K562 (cell line): Measurements from ENCODE around the gene ZC3H12A. TPM values are rescaled to one million over a fixed set of nuclear protein-coding genes. Genes with fewer than 3 reads are reported as not detected.
A peak's percentile ranks its signal among the peaks of the same experiment; 100 is the strongest.

Source experiments
- ATF3 ChIP-seq, 2 experiments: fragments of 450-650 bp in 1 of 2; sonication (generic) in 1 of 2; formaldehyde crosslinking in 1 of 2; IDR thresholded peaks in 1 of 2; conservative IDR thresholded peaks in 1 of 2; 2 replicates each; pipeline versions ENCODE4 v1.6.1 to v1.8.1; 2016 to 2023; ENCODE audit warnings: mild to moderate bottlenecking in 2 of 2, moderate library complexity in 2 of 2, inconsistent platforms in 1 of 2, missing genetic modification reagents in 1 of 2
- FUS ChIP-seq: fragments of 200-400 bp; formaldehyde crosslinking; optimal IDR thresholded peaks from 2 replicates; pipeline ENCODE3; 2017; ENCODE audit warnings: low read depth, low read length
- HBP1 ChIP-seq: fragments of 450-650 bp; formaldehyde crosslinking; IDR thresholded peaks from 2 replicates; pipeline ENCODE4 v1.4.0; 2022; ENCODE audit warnings: missing genetic modification characterization
- HDAC2 ChIP-seq: fragments of 450-650 bp; IDR thresholded peaks from 2 replicates; pipeline ENCODE4 v1.6.1; 2016; ENCODE audit warnings: mild to moderate bottlenecking
- HDGF ChIP-seq: fragments of 450-650 bp; IDR thresholded peaks from 2 replicates; pipeline ENCODE4 v1.6.1; 2016
- KHSRP ChIP-seq: fragments of 450-650 bp; IDR thresholded peaks from 2 replicates; pipeline ENCODE4 v1.6.1; 2017
- MCM2 ChIP-seq: fragments of 450-650 bp; IDR thresholded peaks from 2 replicates; pipeline ENCODE4 v1.6.1; 2017; ENCODE audit warnings: low read depth, mild to moderate bottlenecking
- PHB2 ChIP-seq: fragments of 450-650 bp; IDR thresholded peaks from 2 replicates; pipeline ENCODE4 v1.6.1; 2017; ENCODE audit warnings: low read depth
- SMAD3 ChIP-seq: fragments of 450-650 bp; formaldehyde crosslinking; conservative IDR thresholded peaks from 2 replicates; pipeline ENCODE4 v1.4.0; 2020; ENCODE audit warnings: mild to moderate bottlenecking
- SMARCA5 ChIP-seq: fragments of 450-650 bp; IDR thresholded peaks from 2 replicates; pipeline ENCODE4 v1.6.1; 2016
- SREBF1 ChIP-seq: fragments of 150-350 bp; IDR thresholded peaks from 2 replicates; pipeline ENCODE4 v1.6.1; 2014; ENCODE audit warnings: antibody characterized with exemption, low read depth, low read length, borderline replicate concordance
- ZFP30 ChIP-seq: fragments of 250-450 bp; sonication (Bioruptor Pico); IDR thresholded peaks from 2 replicates; pipeline ENCODE4 v1.8.0; 2022; ENCODE audit warnings: moderate library complexity, mild to moderate bottlenecking, inconsistent platforms, borderline replicate concordance
- ZNF57 ChIP-seq: fragments of 450-650 bp; formaldehyde crosslinking; IDR thresholded peaks from 2 replicates; pipeline ENCODE4 v1.4.0; 2020; ENCODE audit warnings: mild to moderate bottlenecking, moderate library complexity
- ZNF778 ChIP-seq: fragments of 450-650 bp; formaldehyde crosslinking; IDR thresholded peaks from 2 replicates; pipeline ENCODE4 v1.4.0; 2020; ENCODE audit warnings: mild to moderate bottlenecking, moderate library complexity
- polyA plus RNA-seq, 8 experiments: library from polyadenylated mRNA; depleted of rRNA in 4 of 8; stranded (reverse) in 5 of 8; unstranded in 3 of 8; fragments of >200 nt; fragmentation: Nextera tagmentation in 2 of 8; fragmentation: Illumina TruSeq in 1 of 8; extraction: Ambion mirVana in 2 of 8; extraction: Trizol in 1 of 8; gene quantifications; 2 replicates each; pipeline versions ENCODE4 v1.2.1 to v1.2.3, GENCODE V29; 2011 to 2014; ENCODE audit warnings: inconsistent platforms in 1 of 8, missing spikeins in 1 of 8
- total RNA-seq, 7 experiments: library from RNA; depleted of rRNA in 6 of 7; stranded (reverse); fragments of >200 nt in 6 of 7; fragmentation: Illumina TruSeq in 2 of 7; extraction: Trizol in 2 of 7; gene quantifications; 2 replicates each; pipeline versions ENCODE4 v1.2.1 to v1.2.3, GENCODE V29; 2011 to 2021; ENCODE audit warnings: low replicate concordance in 1 of 7
- TF ChIP-seq, protein P1 (sequence below), 2 experiments: fragments of 450-650 bp; IDR thresholded peaks; 2 replicates each; pipeline ENCODE4 v1.6.1; 2016
- TF ChIP-seq, protein P2 (sequence below): fragments of 250-450 bp; sonication (Bioruptor Pico); IDR thresholded peaks from 2 replicates; pipeline ENCODE4 v1.8.0; 2022; ENCODE audit warnings: moderate library complexity, mild to moderate bottlenecking, inconsistent platforms
- TF ChIP-seq, protein P3 (sequence below): fragments of 450-650 bp; formaldehyde crosslinking; IDR thresholded peaks from 2 replicates; pipeline ENCODE4 v1.4.0; 2020; ENCODE audit warnings: mild to moderate bottlenecking, moderate library complexity
- TF ChIP-seq, protein P4 (sequence below): fragments of 250-450 bp; sonication (Bioruptor Pico); IDR thresholded peaks from 2 replicates; pipeline ENCODE4 v1.5.0; 2021
- TF ChIP-seq, protein P5 (sequence below): fragments of 450-650 bp; IDR thresholded peaks from 2 replicates; pipeline ENCODE4 v1.6.1; 2017; ENCODE audit warnings: mild to moderate bottlenecking, moderate library complexity

ZC3H12A gene
- total and polyA plus RNA-seq, 9 of the 15 experiments (the other 6 are each of a cell fraction or from before 2014, with no cell fraction given): 0.14 to 9.4 (median 6.7) TPM

DNA sequence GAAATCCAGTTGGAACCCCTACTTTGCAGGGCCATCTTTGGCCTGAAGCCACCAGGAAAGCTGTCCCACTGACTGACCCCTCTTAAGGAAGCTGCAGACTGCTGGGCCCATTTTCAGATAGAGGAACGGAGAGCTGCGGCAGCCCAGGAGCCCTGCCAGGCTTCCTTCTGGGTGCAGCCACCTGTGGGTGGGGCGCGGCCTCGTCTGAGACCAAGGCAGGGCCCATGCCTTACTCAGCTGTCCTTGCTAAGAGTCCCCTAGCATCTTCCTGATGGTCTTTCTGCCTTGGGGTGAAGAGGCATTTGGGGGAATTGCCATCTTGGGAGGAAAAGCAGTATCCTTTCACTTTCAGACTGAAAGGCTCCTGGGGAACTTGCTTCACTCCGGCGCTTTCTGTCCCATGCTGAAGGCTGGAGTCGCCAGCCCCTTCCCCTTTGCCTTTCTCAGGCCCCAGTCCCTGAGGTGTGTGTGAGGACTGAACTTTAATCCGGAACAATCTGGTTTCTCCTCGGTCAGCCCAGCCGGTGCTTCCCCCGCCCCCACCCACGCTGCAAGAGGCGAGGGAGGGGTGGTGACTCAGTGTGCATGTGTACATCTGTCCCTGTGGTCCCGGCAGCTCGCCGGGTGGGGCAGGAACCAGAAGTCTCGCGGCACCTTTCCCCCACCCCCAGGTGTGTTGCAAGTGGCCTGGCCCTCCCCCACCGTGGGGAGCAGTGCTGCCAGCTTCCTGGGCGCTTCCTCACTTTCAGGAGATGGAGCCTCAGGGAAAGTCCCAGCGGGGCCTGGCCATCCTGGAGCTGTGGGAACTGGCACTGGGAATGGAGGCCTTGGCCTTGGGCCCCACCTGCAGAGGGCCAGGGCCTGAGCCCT lies 5.1 kb downstream of the ZC3H12A start (continued):
- TF ChIP-seq, protein P1, sequence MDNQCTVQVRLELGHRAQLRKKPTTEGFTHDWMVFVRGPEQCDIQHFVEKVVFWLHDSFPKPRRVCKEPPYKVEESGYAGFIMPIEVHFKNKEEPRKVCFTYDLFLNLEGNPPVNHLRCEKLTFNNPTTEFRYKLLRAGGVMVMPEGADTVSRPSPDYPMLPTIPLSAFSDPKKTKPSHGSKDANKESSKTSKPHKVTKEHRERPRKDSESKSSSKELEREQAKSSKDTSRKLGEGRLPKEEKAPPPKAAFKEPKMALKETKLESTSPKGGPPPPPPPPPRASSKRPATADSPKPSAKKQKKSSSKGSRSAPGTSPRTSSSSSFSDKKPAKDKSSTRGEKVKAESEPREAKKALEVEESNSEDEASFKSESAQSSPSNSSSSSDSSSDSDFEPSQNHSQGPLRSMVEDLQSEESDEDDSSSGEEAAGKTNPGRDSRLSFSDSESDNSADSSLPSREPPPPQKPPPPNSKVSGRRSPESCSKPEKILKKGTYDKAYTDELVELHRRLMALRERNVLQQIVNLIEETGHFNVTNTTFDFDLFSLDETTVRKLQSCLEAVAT (IDR thresholded peaks at IDR 0.05): no peak
- TF ChIP-seq ZNF778 (no peak), KHSRP (no peak), SMARCA5 (no peak), FUS (no peak), SMAD3 (CRISPR knock-in tag) (no peak), MCM2 (no peak), HDGF (no peak; the same call in 1 of the 2 replicates), HDAC2 (peak; percentile 36; the same call in 1 of the 2 replicates), ZFP30 (no peak), ATF3 (IDR thresholded peaks at IDR 0.05) (peak; percentile 95), ATF3 (CRISPR knock-in tag; conservative IDR thresholded peaks at IDR 0.05) (peak; percentile 89), SREBF1 (no peak), HBP1 (CRISPR knock-in tag) (no peak), PHB2 (no peak), ZNF57 (CRISPR knock-in tag) (no peak)
- TF ChIP-seq, protein P2, sequence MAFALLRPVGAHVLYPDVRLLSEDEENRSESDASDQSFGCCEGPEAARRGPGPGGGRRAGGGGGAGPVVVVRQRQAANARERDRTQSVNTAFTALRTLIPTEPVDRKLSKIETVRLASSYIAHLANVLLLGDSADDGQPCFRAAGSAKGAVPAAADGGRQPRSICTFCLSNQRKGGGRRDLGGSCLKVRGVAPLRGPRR: no peak
- TF ChIP-seq, protein P3, sequence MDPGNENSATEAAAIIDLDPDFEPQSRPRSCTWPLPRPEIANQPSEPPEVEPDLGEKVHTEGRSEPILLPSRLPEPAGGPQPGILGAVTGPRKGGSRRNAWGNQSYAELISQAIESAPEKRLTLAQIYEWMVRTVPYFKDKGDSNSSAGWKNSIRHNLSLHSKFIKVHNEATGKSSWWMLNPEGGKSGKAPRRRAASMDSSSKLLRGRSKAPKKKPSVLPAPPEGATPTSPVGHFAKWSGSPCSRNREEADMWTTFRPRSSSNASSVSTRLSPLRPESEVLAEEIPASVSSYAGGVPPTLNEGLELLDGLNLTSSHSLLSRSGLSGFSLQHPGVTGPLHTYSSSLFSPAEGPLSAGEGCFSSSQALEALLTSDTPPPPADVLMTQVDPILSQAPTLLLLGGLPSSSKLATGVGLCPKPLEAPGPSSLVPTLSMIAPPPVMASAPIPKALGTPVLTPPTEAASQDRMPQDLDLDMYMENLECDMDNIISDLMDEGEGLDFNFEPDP (CRISPR knock-in tag): no peak
- TF ChIP-seq, protein P4, sequence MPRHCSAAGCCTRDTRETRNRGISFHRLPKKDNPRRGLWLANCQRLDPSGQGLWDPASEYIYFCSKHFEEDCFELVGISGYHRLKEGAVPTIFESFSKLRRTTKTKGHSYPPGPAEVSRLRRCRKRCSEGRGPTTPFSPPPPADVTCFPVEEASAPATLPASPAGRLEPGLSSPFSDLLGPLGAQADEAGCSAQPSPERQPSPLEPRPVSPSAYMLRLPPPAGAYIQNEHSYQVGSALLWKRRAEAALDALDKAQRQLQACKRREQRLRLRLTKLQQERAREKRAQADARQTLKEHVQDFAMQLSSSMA: no peak
- TF ChIP-seq, protein P5, sequence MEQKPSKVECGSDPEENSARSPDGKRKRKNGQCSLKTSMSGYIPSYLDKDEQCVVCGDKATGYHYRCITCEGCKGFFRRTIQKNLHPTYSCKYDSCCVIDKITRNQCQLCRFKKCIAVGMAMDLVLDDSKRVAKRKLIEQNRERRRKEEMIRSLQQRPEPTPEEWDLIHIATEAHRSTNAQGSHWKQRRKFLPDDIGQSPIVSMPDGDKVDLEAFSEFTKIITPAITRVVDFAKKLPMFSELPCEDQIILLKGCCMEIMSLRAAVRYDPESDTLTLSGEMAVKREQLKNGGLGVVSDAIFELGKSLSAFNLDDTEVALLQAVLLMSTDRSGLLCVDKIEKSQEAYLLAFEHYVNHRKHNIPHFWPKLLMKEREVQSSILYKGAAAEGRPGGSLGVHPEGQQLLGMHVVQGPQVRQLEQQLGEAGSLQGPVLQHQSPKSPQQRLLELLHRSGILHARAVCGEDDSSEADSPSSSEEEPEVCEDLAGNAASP: no peak
